ENCODE measurements around the gene DIS3L2. TPM values are rescaled to one million over a fixed set of nuclear protein-coding genes. Genes with fewer than 3 reads are reported as not detected.

The DIS3L2 gene
- total and polyA plus RNA-seq, 2 donors, result 16.3 to 21.6 TPM

GRCh38 chr2:232139171-232139594 is 177.7 kb downstream of the DIS3L2 start:
- WGBS, result 62% methylated on average over 4 of the region's 4 CpGs
- Histone ChIP-seq H3K4me1 (ENCODE audit: control insufficient read depth in 2 of 2, insufficient read depth in 2 of 2, low read length in 2 of 2) (peaks cover 33 to 64% of the 10 kb centered on the region in 2 donors), H3K4me3 (ENCODE audit: low read length in 2 of 2) (no peak overlapping the region), H3K36me3 (ENCODE audit: control insufficient read depth in 2 of 2, insufficient read depth in 2 of 2, low read length in 1 of 2) (peaks cover 0 to 2% of the 10 kb centered on the region in 2 donors), H3K9me3 (ENCODE audit: control insufficient read depth in 2 of 2, insufficient read depth in 1 of 2, low read length in 1 of 2) (no peaks in the 10 kb centered on the region), H3K27me3 (ENCODE audit: control insufficient read depth in 2 of 2, insufficient read depth in 1 of 2, low read length in 1 of 2) (no peaks in the 10 kb centered on the region), H3K27ac (ENCODE audit: low read depth in 1 of 2, low read length in 1 of 2) (peak overlapping the region; percentile 64 to 88)
- peak in 4 of 9 donors; percentile 33 to 78 (median 49) for DNase-seq (ENCODE audit: low read depth in 6 of 9, low spot score in 9 of 9)

GRCh38 chr2:232139786-232140562 is 178.5 kb downstream of the DIS3L2 start:
- peaks cover 0 to 2% of the 10 kb centered on the region in 2 donors for H3K36me3 ChIP-seq (ENCODE audit: control insufficient read depth in 2 of 2, insufficient read depth in 2 of 2, low read length in 1 of 2)
- no peaks in the 10 kb centered on the region for H3K9me3 ChIP-seq (ENCODE audit: control insufficient read depth in 2 of 2, insufficient read depth in 1 of 2, low read length in 1 of 2)
- WGBS, result 81% methylated on average over 2 of the region's 2 CpGs
- H3K4me3 ChIP-seq (ENCODE audit: low read length in 2 of 2), result no peak overlapping the region
- H3K4me1 ChIP-seq (ENCODE audit: control insufficient read depth in 2 of 2, insufficient read depth in 2 of 2, low read length in 2 of 2), result peaks cover 30 to 56% of the 10 kb centered on the region in 2 donors
- H3K27ac ChIP-seq (ENCODE audit: low read depth in 1 of 2, low read length in 1 of 2), result peak overlapping the region in 1 of 2 donors; percentile 88
- no peaks in the 10 kb centered on the region for H3K27me3 ChIP-seq (ENCODE audit: control insufficient read depth in 2 of 2, insufficient read depth in 1 of 2, low read length in 1 of 2)
- no peak for DNase-seq (ENCODE audit: low read depth in 6 of 9, low spot score in 9 of 9)

- peaks cover 0 to 2% of the 10 kb centered on the region in 2 donors for H3K36me3 ChIP-seq (ENCODE audit: control insufficient read depth in 2 of 2, insufficient read depth in 2 of 2, low read length in 1 of 2)
- no peak overlapping the region for H3K27ac ChIP-seq (ENCODE audit: low read depth in 1 of 2, low read length in 1 of 2)
- peaks cover 24 to 41% of the 10 kb centered on the region in 2 donors for H3K4me1 ChIP-seq (ENCODE audit: control insufficient read depth in 2 of 2, insufficient read depth in 2 of 2, low read length in 2 of 2)
- no peak overlapping the region for H3K4me3 ChIP-seq (ENCODE audit: low read length in 2 of 2)
- no peak for DNase-seq (ENCODE audit: low read depth in 6 of 9, low spot score in 9 of 9)
- no peaks in the 10 kb centered on the region for H3K27me3 ChIP-seq (ENCODE audit: control insufficient read depth in 2 of 2, insufficient read depth in 1 of 2, low read length in 1 of 2)
- 100% methylated on average over 1 of the region's 1 CpG for WGBS
- H3K9me3 ChIP-seq (ENCODE audit: control insufficient read depth in 2 of 2, insufficient read depth in 1 of 2, low read length in 1 of 2), result no peaks in the 10 kb centered on the region
Observed at GRCh38 chr2:232141591-232141990, 180.1 kb downstream of the DIS3L2 start.

- H3K27ac ChIP-seq (ENCODE audit: low read depth in 1 of 2, low read length in 1 of 2), result no peak overlapping the region
- H3K9me3 ChIP-seq (ENCODE audit: control insufficient read depth in 2 of 2, insufficient read depth in 1 of 2, low read length in 1 of 2), result no peaks in the 10 kb centered on the region
- H3K4me3 ChIP-seq (ENCODE audit: low read length in 2 of 2), result no peak overlapping the region
- 68% methylated on average over 3 of the region's 3 CpGs for WGBS
- H3K36me3 ChIP-seq (ENCODE audit: control insufficient read depth in 2 of 2, insufficient read depth in 2 of 2, low read length in 1 of 2), result peaks cover 0 to 2% of the 10 kb centered on the region in 2 donors
- DNase-seq (ENCODE audit: low read depth in 6 of 9, low spot score in 9 of 9), result peak in 4 of 9 donors; percentile 40 to 79 (median 58)
- no peaks in the 10 kb centered on the region for H3K27me3 ChIP-seq (ENCODE audit: control insufficient read depth in 2 of 2, insufficient read depth in 1 of 2, low read length in 1 of 2)
- peaks cover 22 to 36% of the 10 kb centered on the region in 2 donors for H3K4me1 ChIP-seq (ENCODE audit: control insufficient read depth in 2 of 2, insufficient read depth in 2 of 2, low read length in 2 of 2)
Observed at GRCh38 chr2:232142049-232142448, 180.5 kb downstream of the DIS3L2 start.

DNA sequence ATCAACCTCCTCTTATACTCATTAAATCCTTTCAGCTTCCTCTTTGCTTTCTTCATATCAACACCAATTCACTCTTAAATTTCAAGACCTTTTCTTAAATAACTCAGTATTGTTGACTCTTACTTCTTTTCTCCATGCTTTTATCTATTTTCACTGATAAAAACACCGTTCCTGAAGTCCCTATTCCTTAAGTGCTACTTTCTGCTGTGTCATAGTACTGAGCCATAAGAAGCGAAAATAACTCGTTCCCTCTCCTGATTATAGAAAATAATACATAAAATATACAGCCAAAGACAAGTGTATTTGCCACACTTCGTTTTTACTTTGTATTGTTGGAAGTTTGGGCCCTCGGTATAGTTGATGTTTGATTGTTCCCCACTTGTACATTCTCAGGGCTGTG is 181.0 kb downstream of the DIS3L2 start:
- H3K27ac ChIP-seq (ENCODE audit: low read depth in 1 of 2, low read length in 1 of 2), result no peak overlapping the region
- H3K27me3 ChIP-seq (ENCODE audit: control insufficient read depth in 2 of 2, insufficient read depth in 1 of 2, low read length in 1 of 2), result no peaks in the 10 kb centered on the region
- 98% methylated on average over 5 of the region's 5 CpGs for WGBS
- no peak overlapping the region for H3K4me3 ChIP-seq (ENCODE audit: low read length in 2 of 2)
- H3K36me3 ChIP-seq (ENCODE audit: control insufficient read depth in 2 of 2, insufficient read depth in 2 of 2, low read length in 1 of 2), result peaks cover 0 to 2% of the 10 kb centered on the region in 2 donors
- H3K9me3 ChIP-seq (ENCODE audit: control insufficient read depth in 2 of 2, insufficient read depth in 1 of 2, low read length in 1 of 2), result no peaks in the 10 kb centered on the region
- H3K4me1 ChIP-seq (ENCODE audit: control insufficient read depth in 2 of 2, insufficient read depth in 2 of 2, low read length in 2 of 2), result peaks cover 20 to 32% of the 10 kb centered on the region in 2 donors
- no peak for DNase-seq (ENCODE audit: low read depth in 6 of 9, low spot score in 9 of 9)

- no peak overlapping the region for H3K4me3 ChIP-seq (ENCODE audit: low read length in 2 of 2)
- H3K4me1 ChIP-seq (ENCODE audit: control insufficient read depth in 2 of 2, insufficient read depth in 2 of 2, low read length in 2 of 2), result peaks cover 3 to 7% of the 10 kb centered on the region in 2 donors
- no peak for DNase-seq (ENCODE audit: low read depth in 6 of 9, low spot score in 9 of 9)
Observed at GRCh38 chr2:232146294-232146693, 184.8 kb downstream of the DIS3L2 start.

GRCh38 chr2:232147440-232148077 is 186.0 kb downstream of the DIS3L2 start:
- Histone ChIP-seq H3K9me3 (ENCODE audit: control insufficient read depth in 2 of 2, insufficient read depth in 1 of 2, low read length in 1 of 2) (no peaks in the 10 kb centered on the region), H3K4me1 (ENCODE audit: control insufficient read depth in 2 of 2, insufficient read depth in 2 of 2, low read length in 2 of 2) (no peaks in the 10 kb centered on the region), H3K4me3 (ENCODE audit: low read length in 2 of 2) (no peak overlapping the region), H3K36me3 (ENCODE audit: control insufficient read depth in 2 of 2, insufficient read depth in 2 of 2, low read length in 1 of 2) (no peaks in the 10 kb centered on the region), H3K27ac (ENCODE audit: low read depth in 1 of 2, low read length in 1 of 2) (no peak overlapping the region), H3K27me3 (ENCODE audit: control insufficient read depth in 2 of 2, insufficient read depth in 1 of 2, low read length in 1 of 2) (no peaks in the 10 kb centered on the region)
- DNase-seq (ENCODE audit: low read depth in 6 of 9, low spot score in 9 of 9), result no peak
- 94% methylated on average over 2 of the region's 2 CpGs for WGBS

More at GRCh38 chr2:232146294-232146693, 184.8 kb downstream of the DIS3L2 start:
- H3K9me3 ChIP-seq (ENCODE audit: control insufficient read depth in 2 of 2, insufficient read depth in 1 of 2, low read length in 1 of 2), result no peaks in the 10 kb centered on the region
- H3K36me3 ChIP-seq (ENCODE audit: control insufficient read depth in 2 of 2, insufficient read depth in 2 of 2, low read length in 1 of 2), result no peaks in the 10 kb centered on the region
- H3K27me3 ChIP-seq (ENCODE audit: control insufficient read depth in 2 of 2, insufficient read depth in 1 of 2, low read length in 1 of 2), result no peaks in the 10 kb centered on the region
- H3K27ac ChIP-seq (ENCODE audit: low read depth in 1 of 2, low read length in 1 of 2), result no peak overlapping the region

- H3K4me1 ChIP-seq (ENCODE audit: control insufficient read depth in 2 of 2, insufficient read depth in 2 of 2, low read length in 2 of 2), result peaks cover 5 to 7% of the 10 kb centered on the region in 2 donors
- no peak overlapping the region for H3K4me3 ChIP-seq (ENCODE audit: low read length in 2 of 2)
- peaks cover 26 to 30% of the 10 kb centered on the region in 2 donors for H3K36me3 ChIP-seq (ENCODE audit: control insufficient read depth in 2 of 2, insufficient read depth in 2 of 2, low read length in 1 of 2)
- over 99% methylated on average over 3 of the region's 3 CpGs for WGBS
- no peaks in the 10 kb centered on the region for H3K9me3 ChIP-seq (ENCODE audit: control insufficient read depth in 2 of 2, insufficient read depth in 1 of 2, low read length in 1 of 2)
- no peaks in the 10 kb centered on the region for H3K27me3 ChIP-seq (ENCODE audit: control insufficient read depth in 2 of 2, insufficient read depth in 1 of 2, low read length in 1 of 2)
- no peak overlapping the region for H3K27ac ChIP-seq (ENCODE audit: low read depth in 1 of 2, low read length in 1 of 2)
- DNase-seq (ENCODE audit: low read depth in 6 of 9, low spot score in 9 of 9), result no peak
Observed at GRCh38 chr2:232162187-232162586, 200.7 kb downstream of the DIS3L2 start.

GRCh38 chr2:232170396-232170795 is 208.9 kb downstream of the DIS3L2 start:
- peak overlapping the region in 1 of 2 donors; percentile 28 for H3K27ac ChIP-seq (ENCODE audit: low read depth in 1 of 2, low read length in 1 of 2)
- DNase-seq (ENCODE audit: low read depth in 6 of 9, low spot score in 9 of 9), result no peak

More at GRCh38 chr2:232170396-232170795, 208.9 kb downstream of the DIS3L2 start:
- peaks cover 3 to 5% of the 10 kb centered on the region in 2 donors for H3K4me1 ChIP-seq (ENCODE audit: control insufficient read depth in 2 of 2, insufficient read depth in 2 of 2, low read length in 2 of 2)
- no peak overlapping the region for H3K4me3 ChIP-seq (ENCODE audit: low read length in 2 of 2)
- WGBS, result 87% methylated on average over 2 of the region's 2 CpGs
- peaks cover 5 to 11% of the 10 kb centered on the region in 2 donors for H3K36me3 ChIP-seq (ENCODE audit: control insufficient read depth in 2 of 2, insufficient read depth in 2 of 2, low read length in 1 of 2)
- H3K9me3 ChIP-seq (ENCODE audit: control insufficient read depth in 2 of 2, insufficient read depth in 1 of 2, low read length in 1 of 2), result no peaks in the 10 kb centered on the region
- no peaks in the 10 kb centered on the region for H3K27me3 ChIP-seq (ENCODE audit: control insufficient read depth in 2 of 2, insufficient read depth in 1 of 2, low read length in 1 of 2)
